HCT116 (cell line): ENCODE measurements around the gene IQGAP3.
A peak's percentile ranks its signal among the peaks of the same experiment; 100 is the strongest.

Experiments
- CTCF ChIP-seq, 3 experiments: fragments of 200-600 bp in 1 of 3; sonication (generic) in 1 of 3; IDR thresholded peaks in 2 of 3; conservative IDR thresholded peaks in 1 of 3; 2 replicates each; pipeline ENCODE4 v1.5.1; 2012 to 2017; ENCODE audit warnings: low read depth in 2 of 3, low read length in 2 of 3, antibody characterized with exemption in 1 of 3, borderline replicate concordance in 1 of 3, control low read depth in 1 of 3, mild to moderate bottlenecking in 1 of 3, mixed read lengths in 1 of 3, mixed run types in 1 of 3, moderate library complexity in 1 of 3; ENCODE audit not compliant: insufficient read depth in 1 of 3
- POLR2A ChIP-seq: IDR thresholded peaks from 2 replicates; pipeline ENCODE4 v1.7.0; 2011; ENCODE audit warnings: borderline replicate concordance; ENCODE audit not compliant: insufficient read depth, insufficient read length; ENCODE audit errors: extremely low read depth
- RAD21 ChIP-seq: IDR thresholded peaks from 2 replicates; pipeline ENCODE4 v1.6.1; 2012; ENCODE audit warnings: low read depth, mild to moderate bottlenecking
- TCF7L2 ChIP-seq: IDR thresholded peaks from 2 replicates; pipeline ENCODE4 v1.7.0; 2011; ENCODE audit warnings: borderline replicate concordance, inconsistent platforms; ENCODE audit not compliant: insufficient read depth, insufficient read length; ENCODE audit errors: extremely low read depth
- YY1 ChIP-seq: IDR thresholded peaks from 2 replicates; pipeline ENCODE4 v1.6.1; 2011; ENCODE audit warnings: low read length, low read depth, moderate library complexity, mild to moderate bottlenecking; ENCODE audit not compliant: insufficient replicate concordance; ENCODE audit errors: extremely low read depth

GRCh38 chr1:156574039-156574633, 1.8 kb upstream of the IQGAP3 start:
- TF ChIP-seq CTCF (IDR thresholded peaks at IDR 0.05 in 2 of 3, conservative IDR thresholded peaks at IDR 0.05 in 1 of 3; ENCODE audit: borderline replicate concordance in 1 of 3, insufficient read depth in 1 of 3, low read depth in 2 of 3, low read length in 2 of 3) (peak in 1 of 3 experiments; percentile 5; a peak in 1 of 6 replicates), TCF7L2 (no peak), YY1 (no peak), POLR2A (no peak), RAD21 (no peak)
